ENCODE results near the gene IAH1. TPM values are rescaled to one million over a fixed set of nuclear protein-coding genes. Genes with fewer than 3 reads are reported as not detected.

IAH1 gene
- total RNA-seq, 1 donor from 2014 or later: 45.6 TPM

- no peak for DNase-seq (ENCODE audit: low spot score)
- Histone ChIP-seq H3F3A (ENCODE audit: low read depth) (no peaks in the 10 kb centered on the region), H3K9me3 (ENCODE audit: low read depth) (no peaks in the 10 kb centered on the region), H3K79me2 (ENCODE audit: low read depth) (no peaks in the 10 kb centered on the region), H2AFZ (replicated peaks) (no peak overlapping the region), H3K4me3 (no peak overlapping the region), H4K20me1 (ENCODE audit: low read depth) (peaks cover 3% of the 10 kb centered on the region), H3K36me3 (peaks cover 23% of the 10 kb centered on the region), H3K4me2 (no peak overlapping the region), H3K9ac (no peak overlapping the region), H3K4me1 (no peaks in the 10 kb centered on the region), H3K27ac (no peak overlapping the region), H3K27me3 (no peaks in the 10 kb centered on the region)
- H3K27ac Mint-ChIP-seq: no peak overlapping the region
- H3K4me1 Mint-ChIP-seq: no peaks in the 10 kb centered on the region
- no peak overlapping the region for H3K4me3 Mint-ChIP-seq
- H3K9me3 Mint-ChIP-seq: no peaks in the 10 kb centered on the region
- peaks cover 5% of the 10 kb centered on the region for H3K27me3 Mint-ChIP-seq (ENCODE audit: insufficient read depth, low read depth)
- TF ChIP-seq EZH2 (IDR thresholded peaks at IDR 0.05) (no peak), EZH2phosphoT487 (IDR thresholded peaks at IDR 0.05) (no peak)
- TF ChIP-seq, protein P1, sequence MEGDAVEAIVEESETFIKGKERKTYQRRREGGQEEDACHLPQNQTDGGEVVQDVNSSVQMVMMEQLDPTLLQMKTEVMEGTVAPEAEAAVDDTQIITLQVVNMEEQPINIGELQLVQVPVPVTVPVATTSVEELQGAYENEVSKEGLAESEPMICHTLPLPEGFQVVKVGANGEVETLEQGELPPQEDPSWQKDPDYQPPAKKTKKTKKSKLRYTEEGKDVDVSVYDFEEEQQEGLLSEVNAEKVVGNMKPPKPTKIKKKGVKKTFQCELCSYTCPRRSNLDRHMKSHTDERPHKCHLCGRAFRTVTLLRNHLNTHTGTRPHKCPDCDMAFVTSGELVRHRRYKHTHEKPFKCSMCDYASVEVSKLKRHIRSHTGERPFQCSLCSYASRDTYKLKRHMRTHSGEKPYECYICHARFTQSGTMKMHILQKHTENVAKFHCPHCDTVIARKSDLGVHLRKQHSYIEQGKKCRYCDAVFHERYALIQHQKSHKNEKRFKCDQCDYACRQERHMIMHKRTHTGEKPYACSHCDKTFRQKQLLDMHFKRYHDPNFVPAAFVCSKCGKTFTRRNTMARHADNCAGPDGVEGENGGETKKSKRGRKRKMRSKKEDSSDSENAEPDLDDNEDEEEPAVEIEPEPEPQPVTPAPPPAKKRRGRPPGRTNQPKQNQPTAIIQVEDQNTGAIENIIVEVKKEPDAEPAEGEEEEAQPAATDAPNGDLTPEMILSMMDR (IDR thresholded peaks at IDR 0.05): no peak
- H3K36me3 Mint-ChIP-seq: peaks cover 35% of the 10 kb centered on the region
Measured at GRCh38 chr2:9443526-9443925, 30.8 kb upstream of the IAH1 start.

GRCh38 chr2:9445089-9445488 lies 29.3 kb upstream of the IAH1 start:
- H3K27me3 Mint-ChIP-seq (ENCODE audit: insufficient read depth, low read depth): peaks cover 5% of the 10 kb centered on the region

DNA sequence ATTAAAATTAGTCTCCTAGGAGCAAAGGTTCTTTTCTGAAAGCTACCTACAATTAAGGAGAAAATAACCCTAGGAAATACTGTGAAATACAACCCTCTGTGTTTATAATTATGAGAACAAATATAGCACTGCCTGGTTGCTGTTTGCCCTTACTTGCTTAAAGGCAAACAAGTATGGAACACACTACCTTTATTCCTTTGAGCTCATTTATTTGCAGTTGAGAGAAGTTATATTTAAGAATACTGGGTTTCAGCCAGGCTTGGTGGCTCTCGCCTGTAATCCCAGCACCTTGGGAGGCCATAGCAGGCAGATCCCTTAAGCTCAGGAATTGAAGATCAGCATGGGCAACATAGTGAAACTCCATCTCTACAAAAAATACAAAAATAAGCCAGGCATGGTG lies 23.1 kb upstream of the IAH1 start:
- no peak overlapping the region for H3K9ac ChIP-seq
- TF ChIP-seq EZH2 (IDR thresholded peaks at IDR 0.05) (no peak), EZH2phosphoT487 (IDR thresholded peaks at IDR 0.05) (no peak)
- TF ChIP-seq, protein P1 (IDR thresholded peaks at IDR 0.05): no peak
- no peaks in the 10 kb centered on the region for H3K27me3 ChIP-seq
- H4K20me1 ChIP-seq (ENCODE audit: low read depth): peaks cover 3% of the 10 kb centered on the region
- H3K36me3 ChIP-seq: peaks cover 24% of the 10 kb centered on the region
- Mint-ChIP-seq H3K4me1 (no peaks in the 10 kb centered on the region), H3K36me3 (peaks cover 25% of the 10 kb centered on the region), H3K9me3 (no peaks in the 10 kb centered on the region), H3K27ac (no peak overlapping the region), H3K4me3 (no peak overlapping the region), H3K27me3 (ENCODE audit: insufficient read depth, low read depth) (no peaks in the 10 kb centered on the region)
- H3F3A ChIP-seq (ENCODE audit: low read depth): no peaks in the 10 kb centered on the region
- no peaks in the 10 kb centered on the region for H3K4me1 ChIP-seq
- no peaks in the 10 kb centered on the region for H3K79me2 ChIP-seq (ENCODE audit: low read depth)
- no peaks in the 10 kb centered on the region for H3K9me3 ChIP-seq (ENCODE audit: low read depth)
- DNase-seq (ENCODE audit: low spot score): no peak
- no peak overlapping the region for H3K27ac ChIP-seq
- no peak overlapping the region for H3K4me3 ChIP-seq
- no peak overlapping the region for H2AFZ ChIP-seq (replicated peaks)
- no peak overlapping the region for H3K4me2 ChIP-seq

More at GRCh38 chr2:9445089-9445488, 29.3 kb upstream of the IAH1 start:
- no peak overlapping the region for H3K4me3 ChIP-seq
- no peak overlapping the region for H3K27ac ChIP-seq
- Mint-ChIP-seq H3K4me1 (no peaks in the 10 kb centered on the region), H3K4me3 (no peak overlapping the region), H3K9me3 (no peaks in the 10 kb centered on the region), H3K36me3 (peaks cover 34% of the 10 kb centered on the region), H3K27ac (no peak overlapping the region)
- DNase-seq (ENCODE audit: low spot score): no peak
- no peaks in the 10 kb centered on the region for H3K4me1 ChIP-seq
- no peak overlapping the region for H2AFZ ChIP-seq (replicated peaks)
- no peaks in the 10 kb centered on the region for H3K79me2 ChIP-seq (ENCODE audit: low read depth)
- no peak overlapping the region for H3K9ac ChIP-seq
- H3K36me3 ChIP-seq: peaks cover 19% of the 10 kb centered on the region
- no peaks in the 10 kb centered on the region for H3K9me3 ChIP-seq (ENCODE audit: low read depth)
- no peak overlapping the region for H3K4me2 ChIP-seq
- no peaks in the 10 kb centered on the region for H3K27me3 ChIP-seq
- no peaks in the 10 kb centered on the region for H3F3A ChIP-seq (ENCODE audit: low read depth)
- H4K20me1 ChIP-seq (ENCODE audit: low read depth): peaks cover 3% of the 10 kb centered on the region
- no peak for TF ChIP-seq EZH2phosphoT487 (IDR thresholded peaks at IDR 0.05)
- TF ChIP-seq, protein P1 (IDR thresholded peaks at IDR 0.05): no peak
- no peak for TF ChIP-seq EZH2 (IDR thresholded peaks at IDR 0.05)

All from neural progenitor cell (in vitro differentiated cells).